Bronchial epithelial cell (primary cell): ENCODE results near the gene INPP5F. TPM values are rescaled to one million over a fixed set of nuclear protein-coding genes. Genes with fewer than 3 reads are reported as not detected.

Source experiments
- DNase-seq: peaks from one replicate; pipeline ENCODE4 v3.0.0-alpha.2; 2010; ENCODE audit warnings: low read depth
- FAIRE-seq: peaks from 2 replicates; lab custom pipeline; 2011; peaks lifted over from hg19 to GRCh38; lab: Jason Lieb, UNC
- H3K27me3 ChIP-seq: 2 replicates; pipeline ENCODE4 v1.5.1; 2011; ENCODE audit warnings: low read length; ENCODE audit not compliant: control insufficient read depth, insufficient read depth
- H3K36me3 ChIP-seq: 2 replicates; pipeline ENCODE4 v1.5.1; 2011; ENCODE audit warnings: low read length; ENCODE audit not compliant: control insufficient read depth, insufficient read depth
- H3K4me3 ChIP-seq: 2 replicates; pipeline ENCODE4 v1.5.1; 2011; ENCODE audit warnings: mild to moderate bottlenecking, low read depth, low read length, control low read depth
- total RNA-seq: library from RNA; depleted of rRNA; stranded (reverse); fragments of >200 nt; gene quantifications from 2 replicates; pipeline ENCODE4 v1.2.1, GENCODE V29; 2014
- TF ChIP-seq, protein P1 (sequence below): IDR thresholded peaks from 2 replicates; pipeline ENCODE4 v1.5.1; 2011; ENCODE audit warnings: mild to moderate bottlenecking, moderate library complexity, low read length, control low read depth, inconsistent platforms; ENCODE audit not compliant: insufficient read depth, severe bottlenecking

The INPP5F gene
- total RNA-seq, 1 donor from 2014 or later: 11.6 TPM

- H3K36me3 ChIP-seq: no peaks in the 10 kb centered on the region
- no peak for FAIRE-seq
- H3K27me3 ChIP-seq: no peaks in the 10 kb centered on the region
- TF ChIP-seq, protein P1, sequence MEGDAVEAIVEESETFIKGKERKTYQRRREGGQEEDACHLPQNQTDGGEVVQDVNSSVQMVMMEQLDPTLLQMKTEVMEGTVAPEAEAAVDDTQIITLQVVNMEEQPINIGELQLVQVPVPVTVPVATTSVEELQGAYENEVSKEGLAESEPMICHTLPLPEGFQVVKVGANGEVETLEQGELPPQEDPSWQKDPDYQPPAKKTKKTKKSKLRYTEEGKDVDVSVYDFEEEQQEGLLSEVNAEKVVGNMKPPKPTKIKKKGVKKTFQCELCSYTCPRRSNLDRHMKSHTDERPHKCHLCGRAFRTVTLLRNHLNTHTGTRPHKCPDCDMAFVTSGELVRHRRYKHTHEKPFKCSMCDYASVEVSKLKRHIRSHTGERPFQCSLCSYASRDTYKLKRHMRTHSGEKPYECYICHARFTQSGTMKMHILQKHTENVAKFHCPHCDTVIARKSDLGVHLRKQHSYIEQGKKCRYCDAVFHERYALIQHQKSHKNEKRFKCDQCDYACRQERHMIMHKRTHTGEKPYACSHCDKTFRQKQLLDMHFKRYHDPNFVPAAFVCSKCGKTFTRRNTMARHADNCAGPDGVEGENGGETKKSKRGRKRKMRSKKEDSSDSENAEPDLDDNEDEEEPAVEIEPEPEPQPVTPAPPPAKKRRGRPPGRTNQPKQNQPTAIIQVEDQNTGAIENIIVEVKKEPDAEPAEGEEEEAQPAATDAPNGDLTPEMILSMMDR: no peak
- peak overlapping the region; percentile 77 for H3K4me3 ChIP-seq
- DNase-seq: peak; percentile 37
These were observed 995 bp upstream of the INPP5F start for GRCh38 chr10:119724593-119725516.

GRCh38 chr10:119725517-119725827 is 378 bp upstream of the INPP5F start:
- DNase-seq (no peak), FAIRE-seq (no peak)
- TF ChIP-seq, protein P1: no peak
- Histone ChIP-seq H3K27me3 (no peaks in the 10 kb centered on the region), H3K36me3 (no peaks in the 10 kb centered on the region), H3K4me3 (peak overlapping the region; percentile 77)

DNA sequence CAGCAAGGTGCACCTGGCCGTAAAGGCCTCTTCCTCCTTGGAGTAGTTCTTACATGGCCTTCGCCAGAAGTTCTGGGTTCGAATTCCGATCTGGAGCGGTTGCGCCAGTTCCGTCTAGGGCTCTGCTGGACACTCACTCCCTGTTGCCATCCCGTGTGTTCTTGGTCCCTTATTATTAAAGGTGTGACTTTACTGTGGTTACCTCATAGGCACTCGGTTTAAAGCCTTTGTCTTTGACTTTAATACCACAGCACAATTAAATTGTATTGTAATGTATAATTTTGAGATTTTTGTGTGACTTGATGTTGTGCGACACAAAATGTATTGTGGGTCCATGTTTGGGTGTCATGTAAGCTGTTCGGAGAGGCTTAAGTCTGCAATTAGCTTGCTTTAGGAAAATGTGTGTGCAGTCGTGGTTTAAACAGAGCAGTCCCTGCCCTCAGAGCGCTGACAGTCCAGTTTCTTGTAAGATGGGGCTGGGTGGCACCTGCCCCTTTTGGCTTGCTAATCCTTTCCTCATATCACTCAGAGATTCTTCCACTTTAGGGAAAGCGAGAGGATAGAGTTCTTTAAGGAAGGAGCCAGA is 919 bp downstream of the INPP5F start:
- DNase-seq (no peak), FAIRE-seq (no peak)
- Histone ChIP-seq H3K4me3 (peak overlapping the region; percentile 61), H3K27me3 (no peaks in the 10 kb centered on the region), H3K36me3 (no peaks in the 10 kb centered on the region)
- TF ChIP-seq, protein P1: no peak

- TF ChIP-seq, protein P1: no peak
These were observed 2.4 kb downstream of the INPP5F start for GRCh38 chr10:119728172-119728800.

GRCh38 chr10:119734396-119735332 is 8.8 kb downstream of the INPP5F start:
- DNase-seq (peak; percentile 74), FAIRE-seq (no peak)

More at GRCh38 chr10:119728172-119728800, 2.4 kb downstream of the INPP5F start:
- Histone ChIP-seq H3K36me3 (no peaks in the 10 kb centered on the region), H3K4me3 (no peak overlapping the region), H3K27me3 (no peaks in the 10 kb centered on the region)
- DNase-seq: no peak
- no peak for FAIRE-seq

More at GRCh38 chr10:119734396-119735332, 8.8 kb downstream of the INPP5F start:
- no peaks in the 10 kb centered on the region for H3K36me3 ChIP-seq
- no peak overlapping the region for H3K4me3 ChIP-seq
- H3K27me3 ChIP-seq: no peaks in the 10 kb centered on the region
- TF ChIP-seq, protein P1: no peak
